OCI-LY3 (cell line): ENCODE data around the gene AFAP1L1.
A peak's percentile ranks its signal among the peaks of the same experiment; 100 is the strongest.

Source experiments
- CTCF ChIP-seq: fragments of 200-600, 300-600 bp; sonication (generic); IDR thresholded peaks from 2 replicates; pipeline ENCODE4 v1.5.1; 2014; ENCODE audit warnings: antibody characterized with exemption, low read length, low read depth
- EZH2phosphoT487 ChIP-seq: fragments of 200-600 bp; shearing (Covaris generic); IDR thresholded peaks from 2 replicates; pipeline ENCODE4 v1.6.1; 2018; ENCODE audit warnings: antibody characterized with exemption, mixed run types, low read depth

- TF ChIP-seq CTCF (peak; percentile 62), EZH2phosphoT487 (no peak)
These were observed 45.8 kb downstream of the AFAP1L1 start for GRCh38 chr5:149317281-149318048.
